Body of pancreas (tissue), 4 donors: Measurements from ENCODE around the gene ZNF530. TPM values are rescaled to one million over a fixed set of nuclear protein-coding genes. Genes with fewer than 3 reads are reported as not detected.

ENCODE experiments used
- ATAC-seq: fragments of 150-250 bp; one replicate; pipeline ENCODE4 v1.9.1; 2016
- DNase-seq, 4 donors: peaks; one replicate each; pipeline ENCODE4 v3.0.0-alpha.2; 2019
- H3K27ac ChIP-seq, 4 donors: fragments of 200-600 bp; sonication (generic); 1 replicate in 3 of 4; 2 replicates in 1 of 4; pipeline versions ENCODE4 v1.5.1 to v1.6.1; 2016 to 2019; ENCODE audit warnings: mild to moderate bottlenecking in 1 of 4, mixed read lengths in 1 of 4, moderate library complexity in 1 of 4
- H3K27me3 ChIP-seq, 2 donors: fragments of 200-600 bp; sonication (generic); one replicate each; pipeline ENCODE4 v1.6.0; 2016; ENCODE audit warnings: mild to moderate bottlenecking in 1 of 2
- H3K36me3 ChIP-seq, 2 donors: fragments of 200-600 bp; sonication (generic); replicated peaks in 1 of 2; 2 replicates each; pipeline ENCODE4 v1.5.1; 2016; ENCODE audit warnings: low read depth in 2 of 2; ENCODE audit not compliant: insufficient read depth in 1 of 2
- H3K4me1 ChIP-seq: fragments of 200-600 bp; sonication (generic); one replicate; pipeline ENCODE4 v1.6.0; 2016
- H3K4me3 ChIP-seq, 2 donors: fragments of 200-600 bp; sonication (generic); 1 replicate in 1 of 2; 2 replicates in 1 of 2; pipeline ENCODE4 v1.5.1; 2016 to 2019
- H3K9me3 ChIP-seq, 3 donors: fragments of 200-600 bp; sonication (generic); 1 replicate in 2 of 3; 2 replicates in 1 of 3; pipeline ENCODE4 v1.5.1; 2016
- POLR2A ChIP-seq, 3 donors: fragments of 450-650 bp; IDR thresholded peaks; one replicate each; pipeline ENCODE4 v1.6.1; 2016; ENCODE audit warnings: antibody characterized with exemption in 3 of 3, mild to moderate bottlenecking in 2 of 3
- WGBS, 2 donors: methylation state at CpG; one replicate each; pipeline ENCODE4 v1.1.5; 2017; 5-methylcytosine and 5-hydroxymethylcytosine counted together
- intact Hi-C: fragments of 100-400 bp; cut with DNase I; formaldehyde crosslinking; loops from one replicate; pipeline ENCODE4 v1.15.1; 2023
- total RNA-seq, 2 donors: library from RNA; depleted of rRNA; stranded (reverse); fragments of >200 nt; gene quantifications; one replicate each; pipeline ENCODE4 v1.1.0, GENCODE V29; 2016
- TF ChIP-seq, protein P1 (sequence below), 7 experiments: fragments of 450-650 bp in 4 of 7; fragments of 200-600 bp in 3 of 7; sonication (generic) in 3 of 7; IDR thresholded peaks; one replicate each; pipeline ENCODE4 v1.5.1; 2016 to 2019; ENCODE audit warnings: antibody characterized with exemption in 7 of 7

ZNF530 gene
- total RNA-seq, 2 donors from 2014 or later: 0.78 to 2.6 TPM

- TF ChIP-seq, protein P1, sequence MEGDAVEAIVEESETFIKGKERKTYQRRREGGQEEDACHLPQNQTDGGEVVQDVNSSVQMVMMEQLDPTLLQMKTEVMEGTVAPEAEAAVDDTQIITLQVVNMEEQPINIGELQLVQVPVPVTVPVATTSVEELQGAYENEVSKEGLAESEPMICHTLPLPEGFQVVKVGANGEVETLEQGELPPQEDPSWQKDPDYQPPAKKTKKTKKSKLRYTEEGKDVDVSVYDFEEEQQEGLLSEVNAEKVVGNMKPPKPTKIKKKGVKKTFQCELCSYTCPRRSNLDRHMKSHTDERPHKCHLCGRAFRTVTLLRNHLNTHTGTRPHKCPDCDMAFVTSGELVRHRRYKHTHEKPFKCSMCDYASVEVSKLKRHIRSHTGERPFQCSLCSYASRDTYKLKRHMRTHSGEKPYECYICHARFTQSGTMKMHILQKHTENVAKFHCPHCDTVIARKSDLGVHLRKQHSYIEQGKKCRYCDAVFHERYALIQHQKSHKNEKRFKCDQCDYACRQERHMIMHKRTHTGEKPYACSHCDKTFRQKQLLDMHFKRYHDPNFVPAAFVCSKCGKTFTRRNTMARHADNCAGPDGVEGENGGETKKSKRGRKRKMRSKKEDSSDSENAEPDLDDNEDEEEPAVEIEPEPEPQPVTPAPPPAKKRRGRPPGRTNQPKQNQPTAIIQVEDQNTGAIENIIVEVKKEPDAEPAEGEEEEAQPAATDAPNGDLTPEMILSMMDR (IDR thresholded peaks at IDR 0.05): peak in 4 of 7 experiments; percentile 8 to 24 (median 22)
- peak in 2 of 3 donors; percentile 24 to 39 for TF ChIP-seq POLR2A (IDR thresholded peaks at IDR 0.05)
- peak within 1 kb of the TSS; percentile 92 to 96 for H3K4me3 ChIP-seq
- H3K27me3 ChIP-seq: no peaks in the 10 kb centered on the region
- peaks cover 0 to 32% (median 2%) of the 10 kb centered on the region in 3 donors for H3K9me3 ChIP-seq
- ATAC-seq (peak; percentile 99), DNase-seq (peak; percentile 96 to 99 (median 98))
- intact Hi-C loops: no loop called here
- peak within 1 kb of the TSS in 2 of 4 donors; percentile 58 to 71 for H3K27ac ChIP-seq
- WGBS, 2 donors: 0 to 1% methylated on average over 34 to 62 of the region's 62 CpGs
- H3K4me1 ChIP-seq: peaks cover 16% of the 10 kb centered on the region
- peaks cover 12 to 16% of the 10 kb centered on the region in 2 donors for H3K36me3 ChIP-seq
These were observed 21.0 kb upstream of the ZNF530 start, which contains the start of gene ZNF416 for GRCh38 chr19:57578487-57579205. TSS of gene ZNF416 (minus strand) at chr19:57578911. CDS start at chr19:57578704, 207 bp downstream.

- H3K36me3 ChIP-seq: no peaks in the 10 kb centered on the region
- TF ChIP-seq, protein P1 (IDR thresholded peaks at IDR 0.05): no peak
- TF ChIP-seq POLR2A (IDR thresholded peaks at IDR 0.05): no peak
- DNase-seq: no peak
- peaks cover 0 to 20% (median 0%) of the 10 kb centered on the region in 3 donors for H3K9me3 ChIP-seq
- intact Hi-C loops: no loop called here
- WGBS, 2 donors: 22 to 39% methylated on average over 14 to 19 of the region's 21 CpGs
- no peaks in the 10 kb centered on the region for H3K27me3 ChIP-seq
- H3K27ac ChIP-seq: no peak overlapping the region
- no peak overlapping the region for H3K4me3 ChIP-seq
- no peak for ATAC-seq
- H3K4me1 ChIP-seq: peaks cover 18% of the 10 kb centered on the region
These were observed 16.6 kb upstream of the ZNF530 start for GRCh38 chr19:57583104-57583520.

DNA sequence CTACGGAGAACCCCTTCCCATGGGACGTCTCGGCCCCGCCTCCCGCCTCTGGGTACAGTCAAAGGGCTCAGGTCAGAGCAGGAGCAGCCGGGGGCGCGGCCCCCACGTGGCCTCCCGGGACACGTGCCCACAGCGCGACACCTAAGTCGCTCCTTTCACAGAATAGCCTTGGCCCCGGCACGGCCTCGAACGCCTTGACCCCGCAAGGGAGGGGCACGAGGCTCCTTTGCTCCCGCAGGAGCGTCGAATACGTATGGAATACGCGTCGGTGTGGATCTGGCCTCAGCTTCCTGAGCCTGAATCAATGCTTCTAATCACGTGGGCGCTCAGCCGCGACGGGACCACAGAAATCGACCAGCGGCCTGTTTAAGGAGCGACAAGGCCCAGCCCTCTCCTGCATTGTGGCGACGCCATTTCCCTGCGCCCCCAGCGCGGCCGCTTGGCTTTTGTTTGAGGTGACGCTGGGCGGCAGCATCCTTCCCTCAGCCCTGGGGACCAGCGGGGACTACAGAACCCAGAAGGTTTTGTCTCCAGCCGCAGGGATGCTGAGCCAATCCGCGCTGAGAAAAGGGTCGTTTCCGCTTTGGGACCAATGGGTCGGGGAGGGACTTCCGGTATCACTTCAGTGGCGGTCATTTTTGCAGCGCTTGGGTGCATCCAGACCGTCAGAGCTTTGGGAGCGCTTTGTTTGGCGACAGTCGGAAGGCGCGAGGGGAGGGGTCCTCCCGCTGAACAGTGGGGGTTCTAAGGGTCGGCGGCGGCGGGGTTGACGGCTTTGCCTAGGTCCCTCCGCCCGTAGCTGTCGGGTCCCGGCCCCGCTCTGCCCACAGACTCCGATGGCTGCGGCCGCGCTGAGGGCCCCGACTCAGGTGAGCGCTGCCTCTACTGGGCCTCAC, 15.9 kb upstream of the ZNF530 start, which contains the start of gene ZIK1:
ZIK1 (plus strand) TSS at position 625 of the 896 bp plus-strand sequence; CDS start at position 837, 212 bp downstream.
- WGBS, 2 donors: 0 to 3% methylated on average over 1 to 76 of the region's 76 CpGs

DNA sequence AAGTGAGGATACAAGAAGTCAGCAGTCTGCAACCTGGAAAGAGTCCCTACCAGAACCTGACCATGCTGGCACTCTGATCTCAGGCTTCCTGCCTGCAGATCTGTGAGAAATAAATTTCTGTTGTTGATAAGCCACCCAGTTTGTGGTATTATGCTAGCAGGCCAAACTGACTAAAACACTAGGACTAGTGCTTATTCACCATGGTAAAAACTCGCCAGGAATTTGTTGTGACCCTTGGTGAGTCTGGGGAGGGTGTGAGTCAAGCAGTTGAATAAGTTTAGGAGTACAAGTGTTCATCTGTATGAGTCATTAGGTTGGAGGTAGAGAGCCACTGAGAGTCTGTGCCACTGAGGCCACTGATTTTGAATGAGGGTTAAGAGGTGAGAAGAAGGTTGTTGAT, 12.2 kb upstream of the ZNF530 start:
- Histone ChIP-seq H3K4me3 (no peak overlapping the region), H3K27me3 (no peaks in the 10 kb centered on the region), H3K9me3 (peaks cover 0 to 43% (median 0%) of the 10 kb centered on the region in 3 donors), H3K27ac (no peak overlapping the region), H3K4me1 (peaks cover 15% of the 10 kb centered on the region), H3K36me3 (peaks cover 0 to 4% of the 10 kb centered on the region in 2 donors)
- DNase-seq: no peak
- no peak for TF ChIP-seq POLR2A (IDR thresholded peaks at IDR 0.05)
- TF ChIP-seq, protein P1 (IDR thresholded peaks at IDR 0.05): no peak
- intact Hi-C loops: no loop called here
- 73 to 83% methylated on average over 1 of the region's 1 CpG for WGBS, 2 donors
- ATAC-seq: no peak

More for the DNA sequence above, 15.9 kb upstream of the ZNF530 start, which contains the start of gene ZIK1:
- no peaks in the 10 kb centered on the region for H3K27me3 ChIP-seq
- DNase-seq: peak; percentile 71 to 88 (median 78)
- H3K4me1 ChIP-seq: peaks cover 15% of the 10 kb centered on the region
- TF ChIP-seq, protein P1 (IDR thresholded peaks at IDR 0.05): peak in 1 of 7 experiments; percentile 7
- TF ChIP-seq POLR2A (IDR thresholded peaks at IDR 0.05): peak in 2 of 3 donors; percentile 53
- peak; percentile 89 for ATAC-seq
- peak within 1 kb of the TSS in 2 of 4 donors; percentile 33 to 38 for H3K27ac ChIP-seq
- intact Hi-C loops: no loop called here
- H3K4me3 ChIP-seq: peak within 1 kb of the TSS in 1 of 2 donors; percentile 19
- H3K9me3 ChIP-seq: peaks cover 0 to 20% (median 0%) of the 10 kb centered on the region in 3 donors
- H3K36me3 ChIP-seq: no peaks in the 10 kb centered on the region
